ENCODE data around the gene CERS3.

The CERS3 gene

GRCh38 chr15:100569391-100569790, 40.6 kb upstream of the CERS3 start:
- DNase-seq (ENCODE audit: low spot score), result no peak
- in situ Hi-C loops (cut with MboI; ENCODE audit: low sequenced_read_pairs, unreplicated experiment), result no loop called here
- TF ChIP-seq CTCF (IDR thresholded peaks at IDR 0.05; ENCODE audit: borderline replicate concordance, control extremely low read depth, extremely low read depth, insufficient read depth, missing control alignments), result no peak

- no peak for DNase-seq (ENCODE audit: low spot score)
- TF ChIP-seq CTCF (IDR thresholded peaks at IDR 0.05; ENCODE audit: borderline replicate concordance, control extremely low read depth, extremely low read depth, insufficient read depth, missing control alignments), result no peak
- in situ Hi-C loops (cut with MboI; ENCODE audit: low sequenced_read_pairs, unreplicated experiment), result no loop called here
Measured at GRCh38 chr15:100566850-100567628, 38.3 kb upstream of the CERS3 start.

GRCh38 chr15:100565591-100565990, 36.8 kb upstream of the CERS3 start:
- in situ Hi-C loops (cut with MboI; ENCODE audit: low sequenced_read_pairs, unreplicated experiment), result no loop called here
- no peak for TF ChIP-seq CTCF (IDR thresholded peaks at IDR 0.05; ENCODE audit: borderline replicate concordance, control extremely low read depth, extremely low read depth, insufficient read depth, missing control alignments)
- DNase-seq (ENCODE audit: low spot score), result no peak

GRCh38 chr15:100560323-100560722, 31.6 kb upstream of the CERS3 start:
- no peak for TF ChIP-seq CTCF (IDR thresholded peaks at IDR 0.05; ENCODE audit: borderline replicate concordance, control extremely low read depth, extremely low read depth, insufficient read depth, missing control alignments)
- no peak for DNase-seq (ENCODE audit: low spot score)
- in situ Hi-C loops (cut with MboI; ENCODE audit: low sequenced_read_pairs, unreplicated experiment), result no loop called here

GRCh38 chr15:100559330-100559729, 30.6 kb upstream of the CERS3 start:
- in situ Hi-C loops (cut with MboI; ENCODE audit: low sequenced_read_pairs, unreplicated experiment), result no loop called here
- no peak for DNase-seq (ENCODE audit: low spot score)
- no peak for TF ChIP-seq CTCF (IDR thresholded peaks at IDR 0.05; ENCODE audit: borderline replicate concordance, control extremely low read depth, extremely low read depth, insufficient read depth, missing control alignments)

GRCh38 chr15:100558771-100559254, 30.1 kb upstream of the CERS3 start:
- in situ Hi-C loops (cut with MboI; ENCODE audit: low sequenced_read_pairs, unreplicated experiment), result no loop called here
- no peak for TF ChIP-seq CTCF (IDR thresholded peaks at IDR 0.05; ENCODE audit: borderline replicate concordance, control extremely low read depth, extremely low read depth, insufficient read depth, missing control alignments)
- no peak for DNase-seq (ENCODE audit: low spot score)

Measured in GM13976 (cell line).